Measurements from ENCODE around the gene ANXA6. TPM values are rescaled to one million over a fixed set of nuclear protein-coding genes. Genes with fewer than 3 reads are reported as not detected.

The ANXA6 gene
- total RNA-seq, 2 experiments from 2014 or later: 26.1 to 74.1 TPM

GRCh38 chr5:151110122-151110681 is 47.4 kb downstream of the ANXA6 start:
- Histone ChIP-seq H4K20me1 (ENCODE audit: insufficient read depth, low read length) (no peaks in the 10 kb centered on the region), H3K4me2 (ENCODE audit: low read length) (no peak overlapping the region), H3K27ac (ENCODE audit: low read depth, low read length, poor library complexity, severe bottlenecking) (no peak overlapping the region), H3K79me2 (ENCODE audit: insufficient read depth, low read depth, low read length) (no peaks in the 10 kb centered on the region), H3K9me3 (ENCODE audit: low read length) (no peaks in the 10 kb centered on the region), H3K36me3 (ENCODE audit: insufficient read depth, low read length) (peaks cover 20% of the 10 kb centered on the region; the same call in 1 of the 2 replicates), H3K4me3 (ENCODE audit: low read depth, low read length, poor library complexity, severe bottlenecking) (no peak overlapping the region), H2AFZ (ENCODE audit: low read length) (no peak overlapping the region), H3K4me1 (ENCODE audit: insufficient read depth, low read length, poor library complexity, severe bottlenecking) (peaks cover 9% of the 10 kb centered on the region), H3K9me2 (ENCODE audit: insufficient read depth, low read length) (no peaks in the 10 kb centered on the region)
- intact Hi-C loops (cut with micrococcal nuclease; ENCODE audit: unreplicated experiment): no loop called here
- DNase-seq (ENCODE audit: low spot score): no peak
- ChIA-PET CTCF (ENCODE audit: unreplicated experiment) (interaction anchor here (0.8 kb wide), 1 partner anchor 54 kb away, joined by 3 read pairs; no protein-coding TSS in a partner anchor), POLR2A (no interaction called here)
- no peak for TF ChIP-seq CTCF (conservative IDR thresholded peaks at IDR 0.05; ENCODE audit: low read length)
- TF ChIP-seq EZH2phosphoT487 (IDR thresholded peaks at IDR 0.05; ENCODE audit: borderline replicate concordance, low read depth, low read length): no peak
- no TSS peak for BruUV-seq (replicated peaks)

- POLR2A ChIA-PET: interaction anchor here (0.7 kb wide), 1 partner anchor 19 kb away, joined by 3 read pairs; no protein-coding TSS in a partner anchor
- H3K27ac ChIP-seq (ENCODE audit: low read depth, low read length, poor library complexity, severe bottlenecking): no peak overlapping the region
Observed at GRCh38 chr5:151108566-151108965, 49.0 kb downstream of the ANXA6 start.

More at GRCh38 chr5:151108566-151108965, 49.0 kb downstream of the ANXA6 start:
- no peaks in the 10 kb centered on the region for H3K9me2 ChIP-seq (ENCODE audit: insufficient read depth, low read length)
- peaks cover 14% of the 10 kb centered on the region; the same call in 1 of the 2 replicates for H3K36me3 ChIP-seq (ENCODE audit: insufficient read depth, low read length)
- intact Hi-C loops (cut with micrococcal nuclease; ENCODE audit: unreplicated experiment): no loop called here
- peaks cover 9% of the 10 kb centered on the region for H3K4me1 ChIP-seq (ENCODE audit: insufficient read depth, low read length, poor library complexity, severe bottlenecking)
- TF ChIP-seq CTCF (conservative IDR thresholded peaks at IDR 0.05; ENCODE audit: low read length): no peak
- TF ChIP-seq EZH2phosphoT487 (IDR thresholded peaks at IDR 0.05; ENCODE audit: borderline replicate concordance, low read depth, low read length): no peak
- H3K4me2 ChIP-seq (ENCODE audit: low read length): no peak overlapping the region
- DNase-seq (ENCODE audit: low spot score): no peak
- H2AFZ ChIP-seq (ENCODE audit: low read length): no peak overlapping the region
- no peaks in the 10 kb centered on the region for H3K79me2 ChIP-seq (ENCODE audit: insufficient read depth, low read depth, low read length)
- no peaks in the 10 kb centered on the region for H4K20me1 ChIP-seq (ENCODE audit: insufficient read depth, low read length)
- CTCF ChIA-PET (ENCODE audit: unreplicated experiment): no interaction called here
- no peaks in the 10 kb centered on the region for H3K9me3 ChIP-seq (ENCODE audit: low read length)
- BruUV-seq (replicated peaks): no TSS peak
- H3K4me3 ChIP-seq (ENCODE audit: low read depth, low read length, poor library complexity, severe bottlenecking): no peak overlapping the region

Measured in OCI-LY7 (cell line).